Central memory CD4-positive, alpha-beta T cell (primary cell): ENCODE measurements around the gene NUTM2G.
"Not testable (repeated sequence)": the region's sequence is repeated elsewhere in the genome, so short reads cannot be mapped to it uniquely, and the experiment has no call there.

ENCODE experiments used
- DNase-seq: peaks from one replicate; pipeline ENCODE4 v3.0.0; 2022
- total RNA-seq, 3 experiments: gene quantifications; one replicate each; lab custom pipeline; 2026; lab: John Stamatoyannopoulos, UW

The NUTM2G gene
- 0 reads per million in 3 experiments for total RNA-seq

GRCh38 chr9:96928543-96928942, at the start of gene NUTM2G:
NUTM2G (plus strand) TSS chr9:96928843; CDS start chr9:96929025, 182 bp downstream.
- not testable (repeated sequence) for DNase-seq

GRCh38 chr9:96883922-96884321, 44.7 kb upstream of the NUTM2G start:
- DNase-seq, result no peak

- DNase-seq, result no peak
These were observed 44.2 kb upstream of the NUTM2G start for GRCh38 chr9:96884443-96884842.

GRCh38 chr9:96885424-96885823, 43.2 kb upstream of the NUTM2G start:
- no peak for DNase-seq

GRCh38 chr9:96888591-96888990, 40.1 kb upstream of the NUTM2G start:
- no peak for DNase-seq

GRCh38 chr9:96892131-96892530, 36.5 kb upstream of the NUTM2G start:
- no peak for DNase-seq

GRCh38 chr9:96900010-96900409, 28.6 kb upstream of the NUTM2G start:
- not testable (repeated sequence) for DNase-seq

- not testable (repeated sequence) for DNase-seq
These were observed 23.5 kb upstream of the NUTM2G start for GRCh38 chr9:96904947-96905722.

GRCh38 chr9:96908479-96908878, 20.2 kb upstream of the NUTM2G start:
- not testable (repeated sequence) for DNase-seq

- DNase-seq, result not testable (repeated sequence)
These were observed 13.1 kb upstream of the NUTM2G start for GRCh38 chr9:96915539-96915938.

GRCh38 chr9:96916531-96916930, 12.1 kb upstream of the NUTM2G start:
- DNase-seq, result not testable (repeated sequence)

- DNase-seq, result not testable (repeated sequence)
These were observed 10.1 kb upstream of the NUTM2G start for GRCh38 chr9:96918550-96918949.

GRCh38 chr9:96920803-96921202, 7.8 kb upstream of the NUTM2G start:
- DNase-seq, result not testable (repeated sequence)

- not testable (repeated sequence) for DNase-seq
These were observed 3.1 kb upstream of the NUTM2G start for GRCh38 chr9:96925587-96925986.

GRCh38 chr9:96931665-96932064, 3.0 kb downstream of the NUTM2G start:
- DNase-seq, result not testable (repeated sequence)

GRCh38 chr9:96934097-96934496, 5.5 kb downstream of the NUTM2G start:
- not testable (repeated sequence) for DNase-seq

- not testable (repeated sequence) for DNase-seq
These were observed 6.1 kb downstream of the NUTM2G start for GRCh38 chr9:96934706-96935105.

- DNase-seq, result not testable (repeated sequence)
These were observed 6.8 kb downstream of the NUTM2G start for GRCh38 chr9:96935401-96935800.

GRCh38 chr9:96937442-96937841, 8.8 kb downstream of the NUTM2G start:
- not testable (repeated sequence) for DNase-seq

- DNase-seq, result not testable (repeated sequence)
These were observed 10.5 kb downstream of the NUTM2G start for GRCh38 chr9:96938957-96939665.

- DNase-seq, result not testable (repeated sequence)
These were observed 12.3 kb downstream of the NUTM2G start for GRCh38 chr9:96940982-96941381.

GRCh38 chr9:96941628-96942027, 13.0 kb downstream of the NUTM2G start:
- DNase-seq, result not testable (repeated sequence)

- DNase-seq, result not testable (repeated sequence)
These were observed 13.5 kb downstream of the NUTM2G start for GRCh38 chr9:96942181-96942580.

GRCh38 chr9:96949346-96949745, 20.7 kb downstream of the NUTM2G start:
- DNase-seq, result not testable (repeated sequence)
